ENCODE results near the gene TXNRD3. TPM values are rescaled to one million over a fixed set of nuclear protein-coding genes. Genes with fewer than 3 reads are reported as not detected.

TXNRD3 gene
- total and polyA plus RNA-seq, 12 donors: 6.8 to 20.8 (median 10.6) TPM

DNA sequence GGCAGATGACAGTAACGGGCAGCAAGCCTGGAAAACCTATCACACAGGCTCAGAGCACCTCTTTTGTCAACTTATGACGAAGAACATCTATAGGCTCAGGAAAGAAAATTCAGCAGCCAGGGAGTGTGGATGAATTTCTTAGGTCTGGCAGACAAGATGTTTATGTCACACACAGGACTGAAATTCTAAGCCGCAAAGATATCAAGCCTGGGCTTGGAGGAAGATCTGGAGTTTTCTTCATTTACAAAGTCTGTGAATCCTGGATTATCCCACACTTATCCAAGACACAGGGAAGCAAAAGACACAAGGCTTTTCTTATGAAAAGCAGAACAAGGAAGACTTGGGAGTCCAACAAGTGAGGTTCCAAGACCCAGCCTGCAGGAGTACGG, 25.7 kb upstream of the TXNRD3 start:
- Histone ChIP-seq H3K27ac (peak overlapping the region in 1 of 5 donors; percentile 23), H3K4me3 (no peak overlapping the region), H3K27me3 (no peaks in the 10 kb centered on the region), H3K4me1 (replicated peaks in 1 of 2) (peaks cover 0 to 22% of the 10 kb centered on the region in 2 donors), H3K36me3 (replicated peaks in 1 of 2) (no peaks in the 10 kb centered on the region), H3K9me3 (replicated peaks in 1 of 3) (no peaks in the 10 kb centered on the region)
- 82 to 93% (median 88%) methylated on average over 4 of the region's 4 CpGs for WGBS, 4 donors
- TF ChIP-seq, protein P1, sequence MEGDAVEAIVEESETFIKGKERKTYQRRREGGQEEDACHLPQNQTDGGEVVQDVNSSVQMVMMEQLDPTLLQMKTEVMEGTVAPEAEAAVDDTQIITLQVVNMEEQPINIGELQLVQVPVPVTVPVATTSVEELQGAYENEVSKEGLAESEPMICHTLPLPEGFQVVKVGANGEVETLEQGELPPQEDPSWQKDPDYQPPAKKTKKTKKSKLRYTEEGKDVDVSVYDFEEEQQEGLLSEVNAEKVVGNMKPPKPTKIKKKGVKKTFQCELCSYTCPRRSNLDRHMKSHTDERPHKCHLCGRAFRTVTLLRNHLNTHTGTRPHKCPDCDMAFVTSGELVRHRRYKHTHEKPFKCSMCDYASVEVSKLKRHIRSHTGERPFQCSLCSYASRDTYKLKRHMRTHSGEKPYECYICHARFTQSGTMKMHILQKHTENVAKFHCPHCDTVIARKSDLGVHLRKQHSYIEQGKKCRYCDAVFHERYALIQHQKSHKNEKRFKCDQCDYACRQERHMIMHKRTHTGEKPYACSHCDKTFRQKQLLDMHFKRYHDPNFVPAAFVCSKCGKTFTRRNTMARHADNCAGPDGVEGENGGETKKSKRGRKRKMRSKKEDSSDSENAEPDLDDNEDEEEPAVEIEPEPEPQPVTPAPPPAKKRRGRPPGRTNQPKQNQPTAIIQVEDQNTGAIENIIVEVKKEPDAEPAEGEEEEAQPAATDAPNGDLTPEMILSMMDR (IDR thresholded peaks at IDR 0.05): no peak
- TF ChIP-seq POLR2A (IDR thresholded peaks at IDR 0.05): no peak
- no peak for DNase-seq
- intact Hi-C loops (cut with DNase I): loop anchor here (2.0 to 10.0 kb wide), 3 partner anchors 72 to 774 kb away; no protein-coding TSS in a partner anchor

DNA sequence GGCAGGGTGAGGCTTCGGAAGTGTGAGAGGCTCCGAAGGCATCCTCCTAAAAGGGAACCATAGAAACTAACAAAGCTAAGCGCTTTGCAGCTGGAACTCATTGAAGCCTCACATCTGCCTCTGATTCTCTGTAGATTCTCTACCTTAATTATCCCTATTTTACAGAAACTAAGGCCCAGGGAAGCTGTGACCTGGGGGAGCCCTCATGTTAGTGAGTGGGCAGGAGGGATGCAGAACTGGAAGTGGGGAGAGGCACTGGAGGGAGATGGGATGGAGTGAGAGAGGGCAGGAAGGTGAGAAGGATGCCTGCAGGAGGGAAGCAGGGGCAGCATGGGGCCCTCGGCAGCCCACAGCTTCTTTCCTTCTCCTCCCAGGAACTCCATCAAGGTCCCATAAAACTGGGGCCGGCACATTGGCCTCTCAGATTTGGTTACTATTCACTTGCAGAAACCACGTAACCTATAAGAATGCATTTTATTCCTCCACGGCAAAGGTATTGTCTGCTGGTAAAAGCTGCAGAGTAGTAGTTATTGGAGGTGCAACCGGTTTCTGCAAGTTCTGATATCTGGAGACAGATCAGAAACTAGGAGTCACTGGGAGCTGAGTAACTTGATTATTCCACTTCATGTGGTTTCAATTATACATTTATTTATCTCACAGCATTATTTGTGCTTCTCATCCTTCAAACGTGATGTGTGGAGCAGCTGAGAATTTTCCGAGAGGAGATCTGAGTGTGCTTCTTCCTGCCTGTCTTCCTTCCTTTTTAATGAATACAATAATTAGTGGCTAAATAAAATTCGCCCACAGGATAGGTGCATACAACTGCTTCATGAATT, 25.1 kb upstream of the TXNRD3 start:
- Histone ChIP-seq H3K4me3 (no peak overlapping the region), H3K36me3 (replicated peaks in 1 of 2) (no peaks in the 10 kb centered on the region), H3K27ac (peak overlapping the region in 1 of 5 donors; percentile 52), H3K27me3 (no peaks in the 10 kb centered on the region), H3K4me1 (replicated peaks in 1 of 2) (peaks cover 0 to 22% of the 10 kb centered on the region in 2 donors), H3K9me3 (replicated peaks in 1 of 3) (no peaks in the 10 kb centered on the region)
- intact Hi-C loops (cut with DNase I): loop anchor here (2.0 to 10.0 kb wide), 6 partner anchors 73 to 865 kb away; no protein-coding TSS in a partner anchor
- peak in 2 of 7 donors; percentile 13 to 44 for DNase-seq
- WGBS, 4 donors: 77 to 85% (median 80%) methylated on average over 11 of the region's 11 CpGs
- TF ChIP-seq, protein P1 (IDR thresholded peaks at IDR 0.05): no peak
- no peak for TF ChIP-seq POLR2A (IDR thresholded peaks at IDR 0.05)

DNA sequence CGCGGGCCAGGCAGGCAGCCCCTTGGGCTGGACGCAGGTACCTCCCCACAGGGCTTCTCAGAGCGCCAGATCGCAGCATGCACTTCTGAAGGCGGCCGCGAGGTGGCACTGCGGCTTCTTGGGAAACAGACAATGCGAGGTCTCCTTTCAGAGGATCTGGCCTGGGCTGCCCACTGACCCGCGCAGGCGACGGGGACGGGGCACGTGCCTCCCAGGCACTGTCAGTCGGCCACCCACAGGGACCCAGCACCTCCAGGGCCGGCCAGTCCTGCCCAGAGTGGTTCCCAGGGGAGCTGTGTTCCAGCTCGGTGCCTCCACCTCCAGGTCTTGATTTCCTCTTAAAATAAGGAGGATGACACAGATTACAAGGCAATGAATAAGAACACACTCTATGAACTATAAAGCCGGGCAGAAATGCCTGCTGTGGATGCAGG, 24.4 kb upstream of the TXNRD3 start:
- Histone ChIP-seq H3K36me3 (replicated peaks in 1 of 2) (no peaks in the 10 kb centered on the region), H3K4me3 (no peak overlapping the region), H3K27ac (peak overlapping the region in 1 of 5 donors; percentile 52), H3K4me1 (replicated peaks in 1 of 2) (peaks cover 0 to 18% of the 10 kb centered on the region in 2 donors), H3K9me3 (replicated peaks in 1 of 3) (peaks cover 0 to 3% (median 0%) of the 10 kb centered on the region in 3 donors), H3K27me3 (no peaks in the 10 kb centered on the region)
- intact Hi-C loops (cut with DNase I): loop anchor here (5.0 to 10.0 kb wide), 3 partner anchors 778 to 865 kb away; no protein-coding TSS in a partner anchor
- peak; percentile 75 to 95 (median 85) for DNase-seq
- 3 to 10% (median 4%) methylated on average over 5 to 20 of the region's 20 CpGs for WGBS, 4 donors
- TF ChIP-seq POLR2A (IDR thresholded peaks at IDR 0.05): no peak
- TF ChIP-seq, protein P1 (IDR thresholded peaks at IDR 0.05): peak; percentile 74 to 96 (median 94)

- H3K9me3 ChIP-seq (replicated peaks in 1 of 3): peaks cover 0 to 8% (median 0%) of the 10 kb centered on the region in 3 donors
- no peak for TF ChIP-seq POLR2A (IDR thresholded peaks at IDR 0.05)
- TF ChIP-seq, protein P1 (IDR thresholded peaks at IDR 0.05): no peak
- no peak overlapping the region for H3K27ac ChIP-seq
- no peaks in the 10 kb centered on the region for H3K36me3 ChIP-seq (replicated peaks in 1 of 2)
- no peaks in the 10 kb centered on the region for H3K27me3 ChIP-seq
- DNase-seq: peak in 2 of 7 donors; percentile 15 to 42
- 23 to 38% (median 29%) methylated on average over 24 to 30 of the region's 30 CpGs for WGBS, 4 donors
- intact Hi-C loops (cut with DNase I): loop anchor here (5.0 to 10.0 kb wide), 3 partner anchors 778 to 866 kb away; no protein-coding TSS in a partner anchor
- no peak overlapping the region for H3K4me3 ChIP-seq
- peaks cover 0 to 16% of the 10 kb centered on the region in 2 donors for H3K4me1 ChIP-seq (replicated peaks in 1 of 2)
These were observed 23.9 kb upstream of the TXNRD3 start for GRCh38 chr3:126678693-126679317.

All from adrenal gland (tissue), 12 donors.